Upper lobe of left lung (tissue), 4 donors: ENCODE data around the gene TAP2.

Source experiments
- CTCF ChIP-seq, 6 experiments: fragments of 450-650 bp in 4 of 6; fragments of 200-600 bp in 2 of 6; sonication (generic) in 2 of 6; IDR thresholded peaks; one replicate each; pipeline ENCODE4 v1.5.1; 2016 to 2019; ENCODE audit warnings: antibody characterized with exemption in 6 of 6
- EP300 ChIP-seq, 4 donors: sonication (generic); formaldehyde crosslinking; IDR thresholded peaks; one replicate each; pipeline ENCODE4 v1.5.1; 2017; ENCODE audit warnings: antibody characterized with exemption in 4 of 4, control low read depth in 2 of 4
- POLR2AphosphoS5 ChIP-seq, 2 donors: sonication (generic); formaldehyde crosslinking; IDR thresholded peaks; one replicate each; pipeline ENCODE4 v1.5.1; 2017; ENCODE audit warnings: antibody characterized with exemption in 2 of 2

GRCh38 chr6:32799168-32799567, 39.4 kb downstream of the TAP2 start:
- TF ChIP-seq CTCF (IDR thresholded peaks at IDR 0.05): no peak
- no peak for TF ChIP-seq POLR2AphosphoS5 (IDR thresholded peaks at IDR 0.05)
- TF ChIP-seq EP300 (IDR thresholded peaks at IDR 0.05): no peak
